WTC11 (cell line): ENCODE results near the gene MPV17L2. TPM values are rescaled to one million over a fixed set of nuclear protein-coding genes. Genes with fewer than 3 reads are reported as not detected.
A peak's percentile ranks its signal among the peaks of the same experiment; 100 is the strongest.

ENCODE experiments used
- ATAC-seq: fragments of 200-7000 bp; cut with Tn5 transposase; 2 replicates; pipeline ENCODE4 v1.10.0; 2021; ENCODE audit warnings: mild to moderate bottlenecking, moderate library complexity
- CTCF ChIA-PET: fragments of 300-600 bp; sonication (Branson Sonifier 250); formaldehyde crosslinking; loops from one replicate; lab custom pipeline; 2021; ENCODE audit warnings: antibody characterized with exemption; lab: Charles Lee
- POLR2A ChIA-PET: fragments of 350-600 bp; sonication (Branson Sonifier 250); formaldehyde crosslinking; loops from one replicate; lab custom pipeline; 2021; ENCODE audit warnings: antibody characterized with exemption; lab: Charles Lee
- DNase-seq: peaks from one replicate; pipeline ENCODE4 v3.0.0; 2021; ENCODE audit warnings: low spot score
- H3K27ac Mint-ChIP-seq: 2 replicates; pipeline ENCODE4 v1.8.0; 2021; ENCODE audit warnings: mixed read lengths
- H3K27me3 Mint-ChIP-seq: 2 replicates; pipeline ENCODE4 v1.8.0; 2021; ENCODE audit warnings: low read depth, mild to moderate bottlenecking, moderate library complexity, mixed read lengths
- H3K36me3 Mint-ChIP-seq: 2 replicates; pipeline ENCODE4 v1.8.0; 2021; ENCODE audit warnings: mixed read lengths
- H3K4me1 Mint-ChIP-seq: 2 replicates; pipeline ENCODE4 v1.8.0; 2022; ENCODE audit warnings: mixed read lengths
- H3K4me3 Mint-ChIP-seq: 2 replicates; pipeline ENCODE4 v1.8.0; 2021; ENCODE audit warnings: mild to moderate bottlenecking, moderate library complexity, mixed read lengths
- H3K9me3 Mint-ChIP-seq: 2 replicates; pipeline ENCODE4 v1.8.0; 2021; ENCODE audit warnings: mixed read lengths
- ARID4B ChIP-seq: sonication (generic); formaldehyde crosslinking; IDR thresholded peaks from 2 replicates; pipeline ENCODE4 v1.8.0; 2023; ENCODE audit warnings: missing genetic modification reagents, mild to moderate bottlenecking, borderline replicate concordance
- CREB1 ChIP-seq: sonication (generic); formaldehyde crosslinking; IDR thresholded peaks from 2 replicates; pipeline ENCODE4 v1.8.0; 2023; ENCODE audit warnings: mild to moderate bottlenecking, missing genetic modification reagents
- ERG ChIP-seq: fragments of 250-450 bp; sonication (Bioruptor Pico); IDR thresholded peaks from 2 replicates; pipeline ENCODE4 v1.8.0; 2021; ENCODE audit warnings: mild to moderate bottlenecking
- IRF1 ChIP-seq: sonication (generic); formaldehyde crosslinking; IDR thresholded peaks from 2 replicates; pipeline ENCODE4 v1.8.0; 2023; ENCODE audit warnings: missing genetic modification reagents
- IRF2 ChIP-seq: sonication (generic); formaldehyde crosslinking; IDR thresholded peaks from 2 replicates; pipeline ENCODE4 v1.8.0; 2022; ENCODE audit warnings: low read depth, missing genetic modification reagents, borderline replicate concordance
- KAT7 ChIP-seq: sonication (generic); formaldehyde crosslinking; IDR thresholded peaks from 2 replicates; pipeline ENCODE4 v1.8.1; 2023; ENCODE audit warnings: missing genetic modification reagents, mild to moderate bottlenecking, borderline replicate concordance
- MXD4 ChIP-seq: fragments of 250-450 bp; sonication (Bioruptor Pico); IDR thresholded peaks from 2 replicates; pipeline ENCODE4 v1.8.0; 2021; ENCODE audit warnings: mild to moderate bottlenecking, moderate library complexity, borderline replicate concordance
- MYBL2 ChIP-seq: sonication (generic); formaldehyde crosslinking; IDR thresholded peaks from 2 replicates; pipeline ENCODE4 v1.8.1; 2023; ENCODE audit warnings: mild to moderate bottlenecking, moderate library complexity, missing genetic modification reagents
- PRDM15 ChIP-seq: sonication (generic); formaldehyde crosslinking; IDR thresholded peaks from 2 replicates; pipeline ENCODE4 v1.8.0; 2022; ENCODE audit warnings: missing genetic modification reagents
- RELA ChIP-seq: sonication (generic); formaldehyde crosslinking; IDR thresholded peaks from 2 replicates; pipeline ENCODE4 v1.8.1; 2022; ENCODE audit warnings: missing genetic modification reagents, mild to moderate bottlenecking, borderline replicate concordance
- USF1 ChIP-seq: sonication (generic); formaldehyde crosslinking; IDR thresholded peaks from 2 replicates; pipeline ENCODE4 v1.8.0; 2022; ENCODE audit warnings: mild to moderate bottlenecking, missing genetic modification reagents
- USF2 ChIP-seq: sonication (generic); formaldehyde crosslinking; IDR thresholded peaks from 2 replicates; pipeline ENCODE4 v1.8.1; 2023; ENCODE audit warnings: mild to moderate bottlenecking, missing genetic modification reagents, moderate library complexity
- ZBTB21 ChIP-seq: sonication (generic); formaldehyde crosslinking; IDR thresholded peaks from 2 replicates; pipeline ENCODE4 v1.8.1; 2023; ENCODE audit warnings: mild to moderate bottlenecking, missing genetic modification reagents, borderline replicate concordance
- ZNF138 ChIP-seq: sonication (generic); formaldehyde crosslinking; conservative IDR thresholded peaks from 2 replicates; pipeline ENCODE4 v1.8.1; 2022; ENCODE audit warnings: mild to moderate bottlenecking, moderate library complexity, missing genetic modification reagents
- ZNF263 ChIP-seq: sonication (generic); formaldehyde crosslinking; IDR thresholded peaks from 2 replicates; pipeline ENCODE4 v1.8.1; 2022; ENCODE audit warnings: low read depth, mild to moderate bottlenecking, moderate library complexity, missing genetic modification reagents
- ZSCAN18 ChIP-seq: fragments of 250-450 bp; sonication (Bioruptor Pico); IDR thresholded peaks from 2 replicates; pipeline ENCODE4 v2.1.2; 2022; ENCODE audit warnings: mild to moderate bottlenecking, moderate library complexity
- total RNA-seq: library from RNA; stranded (reverse); gene quantifications from 3 replicates; pipeline ENCODE4 v1.2.3, GENCODE V29; 2021

The MPV17L2 gene
- total RNA-seq, 1 experiment from 2014 or later: 29.8 TPM

- ChIA-PET POLR2A (interaction anchor here (0.8 to 4.0 kb wide), 7 partner anchors 17 to 90 kb away, joined by 3 to 34 read pairs (median 10); partner anchors contain the start of gene JUND), CTCF (interaction anchor here (0.6 to 9.7 kb wide), 20 partner anchors 10 to 344 kb away, joined by 3 to 369 read pairs (median 4); partner anchors contain the start of genes GDF15, JUND, MPV17L2 and PIK3R2)
- Mint-ChIP-seq H3K27me3 (no peaks in the 10 kb centered on the region), H3K27ac (peak overlapping the region; percentile 95), H3K4me1 (peaks cover 19% of the 10 kb centered on the region), H3K4me3 (peak overlapping the region; percentile 95), H3K9me3 (no peaks in the 10 kb centered on the region), H3K36me3 (peaks cover 24% of the 10 kb centered on the region)
- TF ChIP-seq USF1 (CRISPR knock-in tag) (no peak; the same call in 1 of the 2 replicates), IRF1 (CRISPR knock-in tag) (no peak), IRF2 (CRISPR knock-in tag) (no peak), ZNF263 (no peak), CREB1 (CRISPR knock-in tag) (no peak), ARID4B (0 out of 2 replicates have a peak, but pooled peaks have one; percentile 3), MYBL2 (CRISPR knock-in tag) (no peak), ERG (CRISPR knock-in tag) (no peak), ZBTB21 (CRISPR knock-in tag) (peak; percentile 49; the same call in 1 of the 2 replicates), ZNF138 (no peak), ZSCAN18 (CRISPR knock-in tag) (no peak), PRDM15 (no peak), MXD4 (CRISPR knock-in tag) (no peak), KAT7 (CRISPR knock-in tag) (0 out of 2 replicates have a peak, but pooled peaks have one; percentile 60), USF2 (no peak), RELA (peak; percentile 31; the same call in 1 of the 2 replicates)
- no peak for DNase-seq
- ATAC-seq: 0 out of 2 replicates have a peak, but pooled peaks have one; percentile 0
Observed at GRCh38 chr19:18203408-18203862, 10.4 kb downstream of the MPV17L2 start.
